Mucosa of stomach (tissue), 1 donor: ENCODE measurements around the gene TMEM119.

ENCODE experiments used
- H3K27me3 ChIP-seq: one replicate; pipeline ENCODE4 v1.7.0; 2013; ENCODE audit warnings: mild to moderate bottlenecking, low read length; ENCODE audit not compliant: control insufficient read depth, insufficient read depth
- H3K36me3 ChIP-seq: one replicate; pipeline ENCODE4 v1.7.0; 2013; ENCODE audit warnings: low read length; ENCODE audit not compliant: control insufficient read depth, insufficient read depth
- H3K4me1 ChIP-seq: one replicate; pipeline ENCODE4 v1.7.0; 2013; ENCODE audit warnings: mild to moderate bottlenecking, low read length; ENCODE audit not compliant: control insufficient read depth, insufficient read depth
- H3K4me3 ChIP-seq: one replicate; pipeline ENCODE4 v1.7.0; 2013; ENCODE audit warnings: low read length
- H3K9ac ChIP-seq: one replicate; pipeline ENCODE4 v1.7.0; 2013; ENCODE audit warnings: mild to moderate bottlenecking, low read length, moderate library complexity
- H3K9me3 ChIP-seq: one replicate; pipeline ENCODE4 v1.7.0; 2013; ENCODE audit warnings: mild to moderate bottlenecking, low read length, moderate library complexity; ENCODE audit not compliant: control insufficient read depth
- donor health status: Pancreatic carcinoma.

Gene TMEM119

GRCh38 chr12:108597559-108598471, at the start of gene TMEM119:
Gene TMEM119, minus strand, starts transcription at chr12:108598084. Its CDS starts 5,701 bp downstream, at chr12:108592383.
- Histone ChIP-seq H3K9me3 (no peaks in the 10 kb centered on the region), H3K9ac (no peak within 1 kb of the TSS), H3K4me3 (no peak within 1 kb of the TSS)

GRCh38 chr12:108646600-108647579, 49.0 kb upstream of the TMEM119 start:
- Histone ChIP-seq H3K4me1 (no peaks in the 10 kb centered on the region), H3K36me3 (no peaks in the 10 kb centered on the region)

More at GRCh38 chr12:108597559-108598471, at the start of gene TMEM119:
- Histone ChIP-seq H3K36me3 (no peaks in the 10 kb centered on the region), H3K27me3 (peaks cover 5% of the 10 kb centered on the region), H3K4me1 (no peaks in the 10 kb centered on the region)

DNA sequence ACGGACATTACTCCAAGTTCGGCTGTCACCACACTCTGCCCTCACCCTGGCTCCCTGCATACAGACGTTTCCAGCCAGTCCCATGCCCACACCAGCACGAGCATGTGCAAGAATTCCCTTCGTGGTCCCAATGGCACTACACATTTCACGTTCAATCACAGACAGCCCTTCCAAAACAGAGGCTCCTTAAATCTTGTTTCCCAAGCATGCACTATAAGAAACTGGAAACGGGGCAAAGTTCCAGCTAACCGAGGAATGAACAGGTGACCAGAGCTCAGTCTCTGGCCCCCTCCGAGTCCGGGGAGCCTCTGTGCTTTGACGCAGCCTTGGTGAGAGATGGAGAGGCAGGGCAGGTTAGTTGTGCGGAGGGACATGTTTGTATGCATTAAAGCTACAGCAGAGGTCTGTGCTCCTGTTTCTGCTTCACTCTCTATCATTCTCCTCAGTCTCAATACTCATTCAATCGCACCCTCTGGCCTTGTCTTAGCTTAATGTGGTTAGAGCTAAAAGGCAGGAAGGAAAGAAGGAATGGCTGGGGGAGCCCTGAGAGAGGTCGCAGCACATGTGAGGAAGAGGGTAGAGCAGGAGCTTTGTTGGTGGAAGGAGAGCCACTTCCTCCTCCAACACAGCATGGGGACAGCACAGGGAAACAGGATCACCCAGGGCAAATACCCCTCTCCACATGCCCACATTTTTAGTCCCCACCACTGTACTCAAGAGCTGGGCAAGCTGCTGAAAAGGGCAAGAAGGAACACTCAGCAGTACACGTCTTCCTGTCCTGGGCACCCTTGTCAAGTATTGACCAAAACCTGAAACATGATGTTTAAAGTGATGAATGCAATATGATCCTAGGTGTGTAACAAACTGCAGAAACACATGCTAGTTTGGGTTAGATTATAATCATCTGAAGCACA, 48.1 kb upstream of the TMEM119 start:
- Histone ChIP-seq H3K9ac (no peak overlapping the region), H3K36me3 (no peaks in the 10 kb centered on the region), H3K4me3 (no peak overlapping the region), H3K4me1 (no peaks in the 10 kb centered on the region), H3K27me3 (no peaks in the 10 kb centered on the region), H3K9me3 (no peaks in the 10 kb centered on the region)

More at GRCh38 chr12:108646600-108647579, 49.0 kb upstream of the TMEM119 start:
- H3K9me3 ChIP-seq: no peaks in the 10 kb centered on the region
- H3K9ac ChIP-seq: no peak overlapping the region
- no peaks in the 10 kb centered on the region for H3K27me3 ChIP-seq
- H3K4me3 ChIP-seq: no peak overlapping the region

DNA sequence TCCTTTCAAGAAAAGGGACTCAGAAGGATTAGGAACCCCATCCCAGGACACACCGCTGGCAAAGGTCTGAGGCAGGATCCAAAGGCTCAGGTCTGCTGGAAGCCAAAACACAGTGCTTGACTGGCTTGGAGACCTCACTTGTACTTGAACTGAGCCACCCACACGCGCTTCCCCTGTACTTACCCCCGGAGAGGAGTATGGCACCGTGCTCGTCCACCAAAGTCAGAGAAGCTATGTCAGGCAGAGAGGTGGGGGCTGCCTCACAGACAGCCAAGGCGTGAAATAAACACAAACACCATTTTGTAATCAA, 46.9 kb upstream of the TMEM119 start:
- Histone ChIP-seq H3K4me3 (no peak overlapping the region), H3K9ac (no peak overlapping the region), H3K4me1 (no peaks in the 10 kb centered on the region), H3K9me3 (no peaks in the 10 kb centered on the region), H3K27me3 (no peaks in the 10 kb centered on the region), H3K36me3 (no peaks in the 10 kb centered on the region)

- H3K4me1 ChIP-seq: no peaks in the 10 kb centered on the region
- no peak overlapping the region for H3K9ac ChIP-seq
- no peaks in the 10 kb centered on the region for H3K27me3 ChIP-seq
- H3K36me3 ChIP-seq: no peaks in the 10 kb centered on the region
- no peaks in the 10 kb centered on the region for H3K9me3 ChIP-seq
- no peak overlapping the region for H3K4me3 ChIP-seq
Measured at GRCh38 chr12:108643941-108644810, 46.3 kb upstream of the TMEM119 start.

DNA sequence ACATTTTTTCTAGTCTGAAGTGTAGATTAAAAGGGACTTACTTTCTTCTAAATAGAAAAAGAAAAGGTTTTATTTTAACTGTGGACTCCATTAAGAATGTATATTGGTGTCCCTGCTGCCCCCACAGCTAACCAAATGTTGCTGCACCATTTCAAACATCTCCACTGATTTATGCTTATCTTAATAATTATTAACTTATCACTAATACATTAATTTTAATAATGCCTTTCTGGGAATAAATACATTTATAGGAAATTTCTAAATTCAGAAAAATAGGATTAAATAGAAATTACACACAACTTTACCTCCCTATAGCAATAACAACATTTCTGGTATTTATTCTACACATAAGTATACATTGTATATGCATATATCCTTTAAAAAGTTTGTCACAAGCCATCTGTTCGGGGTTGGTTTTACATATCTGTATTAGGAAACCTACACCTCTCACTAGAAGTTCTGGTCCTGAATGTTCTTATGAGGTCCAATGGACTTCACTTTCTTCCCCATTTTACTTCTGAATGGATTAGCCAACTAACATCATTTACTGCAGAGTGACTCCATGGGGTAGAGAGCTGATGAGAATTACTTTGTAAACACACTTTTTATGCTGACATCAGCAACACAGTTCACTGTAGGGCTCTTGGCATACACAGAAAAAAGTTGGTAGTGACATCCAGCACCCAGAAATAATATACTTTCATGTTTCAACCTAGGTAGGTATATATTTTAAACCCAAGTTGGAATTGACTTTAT, 45.2 kb upstream of the TMEM119 start:
- peaks cover 3% of the 10 kb centered on the region for H3K27me3 ChIP-seq
- no peak overlapping the region for H3K9ac ChIP-seq
- H3K36me3 ChIP-seq: no peaks in the 10 kb centered on the region
- no peaks in the 10 kb centered on the region for H3K9me3 ChIP-seq
- peaks cover 10% of the 10 kb centered on the region for H3K4me1 ChIP-seq
- H3K4me3 ChIP-seq: no peak overlapping the region

- no peaks in the 10 kb centered on the region for H3K36me3 ChIP-seq
- peaks cover 12% of the 10 kb centered on the region for H3K4me1 ChIP-seq
- H3K27me3 ChIP-seq: peaks cover 10% of the 10 kb centered on the region
- H3K9me3 ChIP-seq: no peaks in the 10 kb centered on the region
- no peak overlapping the region for H3K9ac ChIP-seq
- no peak overlapping the region for H3K4me3 ChIP-seq
Measured at GRCh38 chr12:108642269-108642870, 44.5 kb upstream of the TMEM119 start.

- peaks cover 11% of the 10 kb centered on the region for H3K27me3 ChIP-seq
- no peak overlapping the region for H3K4me3 ChIP-seq
- no peaks in the 10 kb centered on the region for H3K36me3 ChIP-seq
- no peak overlapping the region for H3K9ac ChIP-seq
- H3K9me3 ChIP-seq: no peaks in the 10 kb centered on the region
- peaks cover 12% of the 10 kb centered on the region for H3K4me1 ChIP-seq
Measured at GRCh38 chr12:108641446-108642268, 43.8 kb upstream of the TMEM119 start.

- Histone ChIP-seq H3K9me3 (no peaks in the 10 kb centered on the region), H3K27me3 (peaks cover 11% of the 10 kb centered on the region), H3K4me1 (peaks cover 15% of the 10 kb centered on the region), H3K9ac (no peak overlapping the region), H3K36me3 (no peaks in the 10 kb centered on the region), H3K4me3 (no peak overlapping the region)
Measured at GRCh38 chr12:108640802-108641445, 43.0 kb upstream of the TMEM119 start.
